ENCODE results near the gene OSTN. TPM values are rescaled to one million over a fixed set of nuclear protein-coding genes. Genes with fewer than 3 reads are reported as not detected.
"Not testable (repeated sequence)": the region's sequence is repeated elsewhere in the genome, so short reads cannot be mapped to it uniquely, and the experiment has no call there.

Gene OSTN
- total RNA-seq, 1 donor from 2014 or later = 52.5 TPM

DNA sequence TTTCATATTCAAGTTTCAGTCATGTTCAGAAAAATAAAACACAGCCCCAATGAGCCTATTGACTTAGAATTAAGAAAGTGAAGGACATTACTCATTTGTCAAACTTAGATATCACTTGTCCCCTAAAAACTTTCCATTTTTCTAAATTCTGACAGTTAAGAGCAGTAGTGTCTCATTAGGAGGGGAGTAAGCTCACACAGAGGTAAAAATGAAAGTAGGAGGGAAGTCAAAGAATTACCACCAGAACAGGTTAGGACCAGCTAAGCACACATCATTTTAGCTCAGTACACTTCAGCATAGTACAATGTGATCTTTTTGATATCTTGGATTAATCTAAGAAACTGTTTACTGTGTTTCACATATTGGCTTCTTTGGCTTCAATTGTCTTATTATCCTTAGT lies 64.3 kb downstream of the OSTN start:
- no peak for DNase-seq (ENCODE audit: low spot score)

DNA sequence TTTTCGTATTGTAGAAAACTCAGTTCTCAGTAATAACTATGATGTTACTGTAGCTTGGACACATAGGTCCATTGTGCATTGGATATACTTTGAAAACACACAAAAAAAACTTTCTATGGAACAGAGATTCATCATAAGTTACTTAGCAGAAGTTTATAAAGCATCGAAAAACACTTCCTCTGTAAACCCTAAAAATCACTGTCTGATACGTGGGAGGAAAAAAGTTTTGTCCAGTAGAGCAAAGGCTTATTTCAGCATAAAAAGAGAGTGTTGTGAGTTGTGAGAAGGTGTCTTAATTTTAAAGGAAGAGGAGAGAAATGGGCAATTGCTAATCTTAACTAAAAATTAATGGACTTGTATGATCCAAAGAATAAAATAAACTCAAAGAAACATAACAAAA lies 64.8 kb downstream of the OSTN start:
- DNase-seq (ENCODE audit: low spot score) = no peak

DNA sequence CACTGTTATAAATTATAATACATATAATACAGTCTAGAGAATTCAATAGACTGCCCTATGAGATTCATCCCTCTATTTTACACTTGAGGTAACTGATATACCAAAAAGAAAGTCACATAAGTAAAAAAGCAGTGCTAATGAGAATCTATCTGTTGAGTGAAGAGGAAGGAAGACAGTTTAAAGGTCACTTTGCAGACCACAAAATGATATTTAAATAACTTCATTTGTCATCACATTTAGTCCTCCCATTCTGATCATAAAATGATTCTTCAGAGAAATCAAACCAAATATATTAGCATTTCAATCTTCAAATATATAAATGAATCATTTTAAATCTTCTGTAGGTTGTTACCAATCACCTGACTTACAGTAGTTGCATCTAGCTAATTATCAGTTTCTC lies 69.7 kb downstream of the OSTN start:
- DNase-seq (ENCODE audit: low spot score) = no peak

DNA sequence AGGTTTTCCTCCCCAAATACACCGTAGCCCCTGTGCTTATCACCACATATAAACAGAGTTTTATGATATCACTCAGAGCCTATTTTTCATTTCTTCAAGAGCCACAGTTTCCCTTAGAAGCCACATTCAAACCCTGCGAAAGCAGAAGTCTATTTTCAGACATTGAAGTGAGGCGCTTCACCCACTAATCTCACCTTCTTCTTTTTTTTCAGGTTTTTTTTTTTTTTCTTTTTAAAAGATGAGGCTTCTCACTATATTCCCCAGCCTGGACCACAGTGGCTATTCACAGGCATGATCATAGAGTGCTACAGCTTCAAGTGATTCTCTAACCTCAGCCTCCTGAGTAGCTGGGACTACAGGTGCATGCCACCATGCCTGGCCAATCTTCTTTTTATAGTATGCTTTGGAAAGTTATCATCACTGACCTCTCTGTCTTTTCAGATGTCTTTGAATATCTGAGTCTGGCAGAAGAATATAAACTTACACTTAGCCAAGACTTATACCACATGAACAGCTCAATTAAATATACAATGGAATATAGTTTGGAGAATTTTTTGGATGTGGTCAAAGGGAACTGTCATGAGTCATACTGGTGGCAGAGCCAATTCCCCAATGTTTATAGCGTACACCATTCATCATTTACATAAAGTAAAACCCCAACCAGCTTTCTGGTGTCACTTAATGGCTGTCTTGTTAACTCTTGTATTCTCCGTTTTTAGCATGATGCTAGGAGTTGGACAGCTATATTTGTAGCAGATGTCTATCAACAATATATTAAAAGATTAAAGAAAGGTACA lies 70.4 kb downstream of the OSTN start:
- DNase-seq (ENCODE audit: low spot score) = no peak

DNA sequence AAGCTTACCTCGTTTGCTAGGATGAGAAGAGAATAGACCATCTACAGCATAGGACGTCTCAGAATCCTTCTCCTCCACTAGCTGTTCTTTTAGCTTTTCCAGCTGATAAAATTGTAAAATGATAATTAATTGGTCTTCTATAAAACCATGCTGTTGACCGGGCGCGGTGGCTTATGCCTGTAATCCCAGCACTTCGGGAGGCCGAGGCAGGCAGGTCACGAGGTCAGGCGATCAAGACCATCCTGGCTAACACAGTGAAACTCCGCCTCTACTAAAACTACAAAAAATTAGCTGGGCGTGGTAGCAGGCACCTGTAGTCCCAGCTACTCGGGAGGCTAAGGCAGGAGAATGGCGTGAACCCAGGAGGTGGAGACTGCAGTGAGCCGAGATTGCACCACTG lies 76.2 kb downstream of the OSTN start:
- not testable (repeated sequence) for DNase-seq (ENCODE audit: low spot score)

DNA sequence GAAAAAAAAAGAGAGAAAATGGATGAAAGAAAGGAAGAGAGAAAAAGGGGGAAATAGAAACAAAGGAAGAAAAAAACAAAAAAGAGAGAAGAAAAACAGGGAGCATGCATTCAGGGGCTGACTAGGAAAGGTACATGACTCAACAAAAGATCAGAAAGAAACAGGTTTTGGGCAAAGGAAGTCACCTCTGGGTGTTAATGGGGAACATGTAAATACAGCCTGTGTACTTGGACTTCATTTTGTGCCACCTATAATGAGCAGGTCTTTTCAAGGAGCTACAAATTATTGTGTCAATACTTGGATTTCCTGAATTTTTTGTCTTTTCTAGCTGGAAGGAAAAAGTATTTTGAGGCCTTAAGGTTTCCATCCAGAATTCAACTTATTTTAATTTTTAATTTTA lies 76.7 kb downstream of the OSTN start:
- no peak for DNase-seq (ENCODE audit: low spot score)

DNA sequence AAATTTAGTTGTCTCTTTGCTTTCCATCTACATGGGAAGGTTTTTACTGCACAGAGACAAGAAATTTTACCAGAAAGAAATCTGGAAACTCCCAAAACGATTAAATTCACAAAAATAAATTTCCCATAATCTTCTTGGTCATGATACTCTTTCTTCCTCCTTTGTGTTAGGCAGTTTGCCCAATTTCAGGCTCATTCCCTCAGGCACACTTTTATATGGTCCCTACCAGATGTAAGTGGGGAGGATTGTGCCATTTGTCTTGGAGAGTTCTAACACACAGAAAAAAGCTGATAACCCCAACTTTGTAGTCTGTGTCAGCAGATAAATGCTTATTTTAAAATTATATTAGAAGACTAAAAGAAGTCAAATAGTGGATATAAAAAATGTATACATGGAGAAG lies 81.1 kb downstream of the OSTN start:
- DNase-seq (ENCODE audit: low spot score) = peak; percentile 8

DNA sequence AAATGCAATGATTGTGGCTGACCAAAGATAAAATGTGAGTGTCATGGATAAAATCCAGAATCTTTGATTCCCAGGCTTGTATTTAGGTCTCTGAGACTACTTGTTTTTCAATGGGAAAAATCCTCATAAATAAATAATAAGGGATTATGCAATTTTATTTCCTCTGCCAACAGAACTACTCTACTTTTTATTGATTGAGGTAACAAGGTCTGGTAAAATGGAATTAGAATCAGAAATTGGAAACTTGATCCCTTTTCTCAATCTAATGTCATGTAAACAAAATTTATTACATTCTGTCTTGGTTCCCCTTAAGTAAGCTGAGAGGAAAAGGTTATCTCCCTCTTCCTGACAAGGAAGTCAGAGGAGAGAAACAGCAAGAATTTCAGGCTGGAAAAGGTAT lies 81.8 kb downstream of the OSTN start:
- no peak for DNase-seq (ENCODE audit: low spot score)

DNA sequence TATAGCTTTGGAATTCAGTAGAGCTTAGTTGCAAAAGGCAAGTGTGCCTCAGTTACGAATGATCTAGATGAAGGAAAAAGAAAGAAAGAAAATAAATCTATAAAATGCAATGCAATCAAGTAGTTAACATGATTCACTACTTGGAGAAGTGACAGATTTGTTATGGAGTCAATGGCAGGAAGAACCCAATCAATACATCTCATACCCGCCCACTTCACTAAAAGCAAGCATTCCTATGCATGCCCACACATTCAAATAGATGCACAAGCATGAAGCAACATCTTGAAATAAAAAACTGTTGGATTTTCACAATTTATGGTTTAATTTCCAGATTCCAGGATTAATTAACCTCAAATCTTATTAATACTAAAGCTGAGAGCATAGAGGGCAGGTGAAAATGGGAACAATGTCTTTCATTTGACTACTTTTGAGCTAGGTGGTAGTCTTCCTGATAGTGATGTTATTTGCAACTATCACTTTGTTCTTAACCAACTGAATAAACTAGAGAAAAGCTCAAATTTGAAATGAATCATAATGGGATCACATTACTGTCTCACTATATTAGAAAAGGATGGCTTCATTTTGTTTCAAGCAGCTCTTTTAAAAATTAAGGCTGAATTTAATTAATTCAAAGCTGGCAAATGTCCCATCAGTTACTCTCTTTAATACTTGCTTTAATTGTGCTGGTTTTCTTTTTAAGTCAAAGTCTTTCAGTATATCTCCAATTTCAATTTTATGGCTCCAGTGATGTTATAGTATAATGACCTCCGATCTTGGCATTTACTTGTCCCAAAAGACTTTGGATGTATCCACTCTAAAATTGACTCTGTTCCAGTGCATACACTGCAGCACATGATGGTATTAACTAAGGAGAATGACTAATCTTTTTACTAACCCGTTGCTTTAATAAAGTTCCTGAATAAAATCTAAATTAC lies 83.5 kb downstream of the OSTN start:
- DNase-seq (ENCODE audit: low spot score) = no peak

DNA sequence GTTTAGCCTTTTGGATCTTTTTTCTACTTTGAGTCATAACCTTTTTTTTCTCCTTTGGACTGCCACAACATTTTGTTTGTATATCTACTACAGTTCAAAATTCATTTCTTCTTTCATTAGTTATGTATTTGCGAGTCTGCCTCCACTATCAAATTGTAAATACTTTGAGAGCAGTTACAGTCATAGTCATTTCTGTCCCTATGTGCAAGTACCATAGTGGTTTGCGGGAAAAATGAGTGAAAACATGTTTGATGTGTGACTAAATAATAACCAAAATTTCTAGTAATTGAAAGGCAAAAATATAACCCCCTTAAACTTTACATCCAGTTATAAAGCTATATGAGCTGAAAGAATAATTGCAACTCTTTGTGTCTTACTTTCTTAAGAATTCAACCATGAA lies 84.4 kb downstream of the OSTN start:
- no peak for DNase-seq (ENCODE audit: low spot score)

DNA sequence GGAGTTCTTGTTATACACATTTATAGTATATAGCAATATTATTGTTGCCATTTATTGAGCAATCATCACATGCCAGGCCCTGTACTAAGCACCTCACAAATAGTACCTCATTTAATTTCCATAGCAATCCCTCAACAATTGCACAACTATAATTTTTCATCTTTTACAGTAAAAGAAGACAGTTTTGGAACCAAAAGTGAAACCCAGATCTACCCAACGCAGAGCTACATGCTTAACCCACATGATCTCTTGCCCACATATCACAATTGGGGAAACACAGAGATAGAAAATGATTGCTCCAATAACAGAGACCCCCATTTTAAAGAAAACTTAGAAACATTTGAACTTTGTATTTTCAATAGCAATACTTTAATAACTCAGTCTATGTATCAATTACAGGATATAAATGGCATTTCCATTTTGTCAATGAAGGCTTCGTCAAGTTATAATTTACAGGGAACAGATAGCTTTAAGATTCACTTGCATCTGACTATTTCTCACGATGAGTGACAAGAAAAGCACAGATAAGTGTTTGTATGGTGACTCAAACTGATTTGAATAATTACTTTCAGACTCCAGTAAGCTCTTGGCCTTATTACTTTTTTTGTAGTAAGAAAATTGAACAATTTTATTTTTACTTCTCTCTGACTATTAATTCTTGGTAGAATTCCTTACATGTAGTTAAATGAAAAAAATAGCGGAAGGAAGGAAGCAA lies 91.4 kb downstream of the OSTN start:
- DNase-seq (ENCODE audit: low spot score) = no peak

DNA sequence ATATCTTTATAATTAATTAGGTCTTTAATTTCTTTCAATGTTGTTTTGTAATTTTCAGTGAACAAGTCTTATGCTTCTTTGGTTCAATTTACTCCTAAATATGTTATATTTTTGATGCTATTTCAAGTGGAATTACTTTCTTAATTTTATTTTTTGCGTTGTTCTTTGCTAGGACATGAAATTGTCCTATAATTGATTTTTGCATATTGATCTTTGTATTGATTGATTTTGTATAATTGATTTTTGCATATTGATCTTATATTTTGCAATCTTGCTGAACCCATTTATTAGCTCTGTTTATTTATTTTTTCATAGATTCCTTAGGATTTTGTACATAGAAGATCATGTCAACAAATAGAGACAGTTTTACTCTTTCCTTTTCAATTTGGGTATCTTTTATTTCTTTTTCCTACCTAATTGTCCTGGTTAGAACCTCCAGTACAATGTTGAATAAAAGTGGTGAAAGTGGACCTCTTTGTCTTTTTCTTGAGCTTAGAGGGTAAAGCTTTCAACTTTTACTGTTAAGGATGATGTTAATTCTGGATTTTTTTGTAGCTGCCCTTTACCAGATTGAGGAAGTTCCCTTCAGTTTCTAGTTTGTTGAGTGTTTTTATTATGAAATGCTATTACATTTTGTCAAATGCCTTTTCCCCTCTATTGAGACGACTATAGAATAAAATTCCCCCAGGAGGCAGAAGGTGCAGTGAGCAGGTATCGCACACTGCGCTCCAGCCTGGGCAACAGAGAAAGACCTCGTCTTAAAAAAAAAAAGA lies 93.4 kb downstream of the OSTN start:
- no peak for DNase-seq (ENCODE audit: low spot score)

DNA sequence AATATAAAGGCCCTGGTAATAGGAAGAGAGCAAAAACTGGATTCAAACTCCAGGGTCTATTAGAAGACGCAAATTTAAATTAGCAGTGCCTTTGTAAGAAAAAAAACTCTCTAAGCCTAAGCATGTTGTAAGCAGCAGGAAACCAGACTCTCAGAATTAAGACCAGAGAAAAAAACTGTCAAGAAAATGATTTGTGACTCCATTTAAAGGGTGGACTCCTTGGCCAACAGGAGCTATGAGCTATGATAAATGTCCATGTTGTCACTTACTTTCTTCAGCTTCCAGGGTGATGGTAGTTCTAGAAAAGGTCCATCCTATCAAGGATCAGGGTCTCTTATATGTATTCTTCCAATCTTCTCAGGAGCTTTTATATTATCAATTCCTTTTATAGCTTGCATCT lies 95.2 kb downstream of the OSTN start:
- no peak for DNase-seq (ENCODE audit: low spot score)

DNA sequence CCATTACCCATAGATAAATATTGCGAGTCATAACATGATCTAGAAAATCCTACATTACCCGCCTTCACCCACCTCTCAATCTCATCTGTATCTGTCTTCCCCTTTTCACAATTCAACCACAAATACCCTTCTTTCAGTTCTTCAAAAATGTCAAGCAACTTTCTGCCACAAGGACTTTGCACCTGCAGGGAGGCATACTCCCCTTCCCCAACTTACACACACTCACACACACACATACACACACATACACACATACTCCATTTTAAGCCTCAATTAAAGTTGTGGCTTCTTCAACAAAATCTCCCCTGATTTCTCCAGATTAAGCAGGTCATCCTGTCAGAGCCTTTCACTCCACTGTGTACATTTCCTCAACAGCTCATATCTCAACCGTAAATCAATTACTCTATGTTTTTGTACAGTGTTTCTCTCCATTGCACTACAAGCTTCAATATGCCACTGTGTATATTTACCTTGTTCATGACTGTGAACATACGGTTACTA lies 97.0 kb downstream of the OSTN start:
- no peak for DNase-seq (ENCODE audit: low spot score)

DNA sequence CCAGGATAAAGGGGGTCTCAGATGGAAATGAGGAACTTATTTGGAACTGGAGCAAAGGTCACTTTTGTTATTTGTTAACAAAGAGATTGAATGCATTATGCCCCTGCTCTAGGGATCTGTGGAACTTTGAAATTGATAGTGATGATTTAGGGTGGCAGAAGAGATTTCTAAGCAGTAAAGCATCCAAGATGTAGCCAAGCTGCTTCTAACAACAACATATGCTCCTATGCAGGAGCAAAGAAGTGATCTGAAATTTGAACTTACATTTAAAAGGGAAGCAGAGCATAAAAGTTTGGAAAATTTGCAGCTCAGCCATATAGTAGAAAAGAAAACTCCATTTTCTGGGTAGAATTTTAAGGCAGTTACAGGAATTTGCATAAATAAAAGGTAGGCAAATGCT lies 99.8 kb downstream of the OSTN start:
- no peak for DNase-seq (ENCODE audit: low spot score)

DNA sequence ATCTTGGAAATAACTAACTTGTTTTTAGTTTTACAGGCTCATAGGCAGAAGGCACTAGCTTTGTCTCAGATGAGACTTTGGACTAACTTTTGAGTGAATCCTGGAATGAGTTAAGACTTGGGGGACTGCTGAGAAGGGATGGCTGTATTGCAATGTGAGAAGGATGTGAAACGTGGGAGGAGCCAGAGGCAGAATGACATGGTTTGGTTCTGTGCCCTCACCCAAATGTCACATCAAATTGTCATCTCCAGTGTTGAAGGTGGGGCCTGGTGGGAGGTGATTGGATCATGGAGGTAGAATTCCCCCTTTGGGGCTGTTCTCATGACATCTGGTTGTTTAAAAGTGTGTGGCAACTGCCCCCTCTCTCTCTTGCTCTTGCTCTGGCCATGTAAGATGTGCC lies 101.4 kb downstream of the OSTN start:
- no peak for DNase-seq (ENCODE audit: low spot score)

DNA sequence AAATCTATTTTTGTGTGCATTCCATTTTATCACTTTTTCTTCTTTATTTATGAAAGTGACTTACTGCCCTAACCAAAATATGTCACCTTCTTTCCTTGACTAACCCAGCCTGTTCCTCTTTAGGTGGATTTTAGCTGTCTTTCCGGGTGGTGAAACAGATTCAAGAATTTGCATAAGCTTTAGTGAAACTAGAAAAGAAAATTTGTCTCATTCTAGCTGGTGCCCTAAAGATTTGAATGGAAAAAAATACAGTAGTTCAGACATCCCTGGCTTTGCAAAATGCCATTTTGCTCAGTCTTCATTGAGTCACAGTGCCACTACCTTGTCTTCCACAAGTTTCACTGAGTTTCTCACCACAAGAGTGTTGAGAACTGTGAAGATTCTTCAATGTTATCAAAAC lies 102.0 kb downstream of the OSTN start:
- no peak for DNase-seq (ENCODE audit: low spot score)

DNA sequence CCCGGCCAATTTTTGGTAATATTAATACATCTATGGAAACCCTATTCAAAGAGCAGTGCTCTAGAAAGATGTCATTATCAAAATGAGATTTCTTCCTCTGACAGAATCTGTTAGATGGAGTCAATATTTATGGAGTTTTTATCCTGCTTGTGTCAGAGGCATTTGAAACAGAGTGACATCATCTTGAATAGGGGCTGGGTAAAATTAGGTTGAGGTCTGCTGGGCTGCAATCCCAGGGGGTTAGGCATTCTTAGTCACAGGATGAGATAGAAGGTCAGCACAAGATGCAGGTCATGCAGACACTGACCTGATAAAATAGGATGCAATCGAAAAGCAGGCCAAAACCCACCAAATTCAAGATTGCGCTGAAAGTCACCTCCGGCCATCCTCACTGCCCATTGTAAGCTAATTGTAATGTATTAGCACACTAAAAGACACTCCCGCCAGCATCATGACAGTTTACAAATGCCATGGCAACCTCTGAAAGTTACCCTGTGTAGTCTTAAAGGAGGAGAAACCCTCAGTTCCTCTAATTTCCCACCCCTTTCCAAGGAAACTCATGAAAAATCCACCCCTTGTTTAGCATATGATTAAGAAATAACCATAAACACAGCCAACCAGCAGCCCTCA lies 102.9 kb downstream of the OSTN start:
- no peak for DNase-seq (ENCODE audit: low spot score)

DNA sequence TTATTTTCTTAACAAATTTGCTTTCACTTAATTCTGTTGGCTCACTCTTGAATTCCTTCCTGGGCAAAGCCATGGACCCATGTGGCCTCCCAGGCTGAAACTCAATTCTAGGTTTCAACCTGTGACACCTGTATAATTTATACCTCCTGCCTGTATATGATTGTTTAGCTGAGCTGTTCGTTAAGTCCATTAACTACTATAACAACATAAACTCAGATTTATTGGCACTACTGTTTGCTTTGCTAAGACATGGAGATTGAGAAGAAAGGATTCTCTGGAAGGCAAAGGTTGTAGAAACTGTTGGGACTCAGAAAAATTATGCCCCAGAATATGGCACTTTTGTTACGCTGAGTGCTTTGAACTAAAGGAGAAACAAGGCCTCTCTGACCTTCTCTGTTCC lies 103.4 kb downstream of the OSTN start:
- DNase-seq (ENCODE audit: low spot score) = no peak

DNA sequence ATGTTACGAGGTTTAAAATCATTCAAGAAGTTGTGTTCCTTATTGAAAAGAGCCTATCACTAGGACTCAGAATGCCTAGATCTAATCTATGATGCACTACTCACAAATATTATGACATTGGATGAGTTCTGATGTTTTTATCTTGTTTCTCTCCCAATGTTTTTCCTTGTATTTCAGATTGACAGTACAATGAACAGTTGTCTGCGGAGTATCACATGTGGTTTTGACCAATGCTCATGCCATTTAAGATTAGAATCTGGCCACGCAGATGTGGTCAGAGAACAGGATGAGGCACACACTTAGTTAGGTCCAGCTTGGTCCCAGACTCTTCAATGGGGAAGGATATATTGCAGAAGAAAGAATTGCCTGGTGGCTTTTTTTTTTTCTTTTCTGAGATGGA lies 104.6 kb downstream of the OSTN start:
- DNase-seq (ENCODE audit: low spot score) = no peak

DNA sequence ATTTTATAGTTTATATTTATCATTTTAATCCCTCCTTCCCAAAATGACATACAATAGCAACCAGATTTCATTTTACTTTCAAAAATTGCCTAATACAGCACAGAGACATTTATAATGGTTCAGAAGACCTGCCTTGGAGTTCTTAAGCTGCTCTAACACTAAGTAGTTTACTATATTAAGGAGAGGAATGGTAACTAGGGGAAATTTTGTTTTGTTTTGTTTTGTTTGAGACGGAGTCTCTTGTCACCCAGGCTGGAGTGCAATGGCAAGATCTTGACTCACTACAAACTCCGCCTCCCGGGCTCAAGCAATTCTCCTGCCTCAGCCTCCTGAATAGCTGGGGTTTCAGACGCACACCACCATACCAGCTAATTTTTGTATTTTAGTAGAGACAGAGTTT lies 107.4 kb downstream of the OSTN start:
- no peak for DNase-seq (ENCODE audit: low spot score)
